IPS DF 6.9 (cell line): ENCODE results near the gene MYZAP.
"Not testable (repeated sequence)": the region's sequence is repeated elsewhere in the genome, so short reads cannot be mapped to it uniquely, and the experiment has no call there.

Experiments used
- DNase-seq: peaks from one replicate; pipeline ENCODE4 v3.0.0-alpha.2; 2013; ENCODE audit warnings: low read depth, low spot score
- H3K27ac ChIP-seq: one replicate; pipeline ENCODE4 v1.5.1; 2013; ENCODE audit warnings: low read length, control low read depth
- H3K27me3 ChIP-seq: 2 replicates; pipeline ENCODE4 v1.6.1; 2013; ENCODE audit warnings: mild to moderate bottlenecking, low read length; ENCODE audit not compliant: control insufficient read depth, insufficient read depth
- H3K36me3 ChIP-seq: 2 replicates; pipeline ENCODE4 v1.6.1; 2013; ENCODE audit warnings: low read length; ENCODE audit not compliant: control insufficient read depth, insufficient read depth
- H3K4me1 ChIP-seq: 2 replicates; pipeline ENCODE4 v1.6.1; 2013; ENCODE audit warnings: low read length; ENCODE audit not compliant: control insufficient read depth, insufficient read depth
- H3K4me3 ChIP-seq: 2 replicates; pipeline ENCODE4 v1.5.1; 2013; ENCODE audit warnings: mild to moderate bottlenecking, low read length
- H3K9me3 ChIP-seq: 2 replicates; pipeline ENCODE4 v1.6.1; 2013; ENCODE audit warnings: low read length, inconsistent platforms; ENCODE audit not compliant: control insufficient read depth, insufficient read depth
- WGBS: extraction: QIAGEN DNeasy Blood & Tissue Kit; methylation state at CpG from one replicate; pipeline ENCODE4 v1.1.7; 2013; ENCODE audit warnings: mixed read lengths, missing lambda C conversion rate; ENCODE audit not compliant: insufficient read length, insufficient coverage; 5-methylcytosine and 5-hydroxymethylcytosine counted together

Gene MYZAP

GRCh38 chr15:57615951-57616496 is 24.3 kb downstream of the MYZAP start:
- not testable (repeated sequence) for H3K27ac ChIP-seq, H3K27me3 ChIP-seq, H3K36me3 ChIP-seq, H3K4me3 ChIP-seq, DNase-seq, H3K4me1 ChIP-seq, H3K9me3 ChIP-seq
- no CpG with 5 or more reads among the region's 8 CpGs for WGBS

GRCh38 chr15:57618325-57618724 is 26.6 kb downstream of the MYZAP start:
- Histone ChIP-seq H3K4me1 (no peaks in the 10 kb centered on the region), H3K36me3 (no peaks in the 10 kb centered on the region), H3K27ac (no peak overlapping the region), H3K4me3 (no peak overlapping the region), H3K9me3 (no peaks in the 10 kb centered on the region), H3K27me3 (no peaks in the 10 kb centered on the region)
- DNase-seq, result no peak
- WGBS, result no CpG with 5 or more reads among the region's 1 CpG

- Histone ChIP-seq H3K27me3 (no peaks in the 10 kb centered on the region), H3K36me3 (no peaks in the 10 kb centered on the region), H3K9me3 (no peaks in the 10 kb centered on the region), H3K27ac (no peak overlapping the region), H3K4me3 (no peak overlapping the region), H3K4me1 (no peaks in the 10 kb centered on the region)
- no CpG with 5 or more reads among the region's 3 CpGs for WGBS
- no peak for DNase-seq
Measured at GRCh38 chr15:57619746-57620145, 28.0 kb downstream of the MYZAP start.

GRCh38 chr15:57624730-57625129 is 33.0 kb downstream of the MYZAP start:
- Histone ChIP-seq H3K4me3 (no peak overlapping the region), H3K27me3 (no peaks in the 10 kb centered on the region), H3K9me3 (no peaks in the 10 kb centered on the region), H3K4me1 (no peaks in the 10 kb centered on the region), H3K27ac (no peak overlapping the region), H3K36me3 (no peaks in the 10 kb centered on the region)
- no CpG with 5 or more reads among the region's 4 CpGs for WGBS
- DNase-seq, result no peak

GRCh38 chr15:57625703-57626448 is 34.2 kb downstream of the MYZAP start:
- no peak overlapping the region for H3K27ac ChIP-seq
- no peaks in the 10 kb centered on the region for H3K9me3 ChIP-seq
- no peaks in the 10 kb centered on the region for H3K4me1 ChIP-seq
- DNase-seq, result no peak
- no peaks in the 10 kb centered on the region for H3K36me3 ChIP-seq
- H3K27me3 ChIP-seq, result no peaks in the 10 kb centered on the region
- WGBS, result no CpG with 5 or more reads among the region's 10 CpGs
- no peak overlapping the region for H3K4me3 ChIP-seq

- no peaks in the 10 kb centered on the region for H3K27me3 ChIP-seq
- WGBS, result no CpG with 5 or more reads among the region's 8 CpGs
- H3K27ac ChIP-seq, result no peak overlapping the region
- H3K9me3 ChIP-seq, result no peaks in the 10 kb centered on the region
- no peaks in the 10 kb centered on the region for H3K36me3 ChIP-seq
- no peaks in the 10 kb centered on the region for H3K4me1 ChIP-seq
- no peak overlapping the region for H3K4me3 ChIP-seq
- no peak for DNase-seq
Measured at GRCh38 chr15:57626713-57627440, 35.2 kb downstream of the MYZAP start.

GRCh38 chr15:57631386-57632110 is 39.8 kb downstream of the MYZAP start:
- no peaks in the 10 kb centered on the region for H3K4me1 ChIP-seq
- H3K36me3 ChIP-seq, result no peaks in the 10 kb centered on the region
- no peak for DNase-seq
- H3K27me3 ChIP-seq, result no peaks in the 10 kb centered on the region
- H3K27ac ChIP-seq, result no peak overlapping the region
- H3K4me3 ChIP-seq, result no peak overlapping the region
- WGBS, result no CpG with 5 or more reads among the region's 5 CpGs
- H3K9me3 ChIP-seq, result no peaks in the 10 kb centered on the region

GRCh38 chr15:57634290-57634689 is 42.6 kb downstream of the MYZAP start:
- Histone ChIP-seq H3K4me1 (no peaks in the 10 kb centered on the region), H3K36me3 (no peaks in the 10 kb centered on the region), H3K9me3 (no peaks in the 10 kb centered on the region), H3K4me3 (no peak overlapping the region), H3K27me3 (no peaks in the 10 kb centered on the region), H3K27ac (no peak overlapping the region)
- no CpG with 5 or more reads among the region's 5 CpGs for WGBS
- DNase-seq, result no peak

- WGBS, result no CpG with 5 or more reads among the region's 7 CpGs
- Histone ChIP-seq H3K27me3 (no peaks in the 10 kb centered on the region), H3K4me3 (no peak overlapping the region), H3K4me1 (no peaks in the 10 kb centered on the region), H3K9me3 (no peaks in the 10 kb centered on the region), H3K27ac (no peak overlapping the region), H3K36me3 (no peaks in the 10 kb centered on the region)
- no peak for DNase-seq
Measured at GRCh38 chr15:57635300-57635909, 43.7 kb downstream of the MYZAP start.

GRCh38 chr15:57637846-57638245 is 46.1 kb downstream of the MYZAP start:
- no peak overlapping the region for H3K4me3 ChIP-seq
- H3K9me3 ChIP-seq, result no peaks in the 10 kb centered on the region
- no peak overlapping the region for H3K27ac ChIP-seq
- no peaks in the 10 kb centered on the region for H3K4me1 ChIP-seq
- WGBS, result no CpG with 5 or more reads among the region's 2 CpGs
- DNase-seq, result no peak
- no peaks in the 10 kb centered on the region for H3K27me3 ChIP-seq
- H3K36me3 ChIP-seq, result no peaks in the 10 kb centered on the region
